Colonic mucosa (tissue), 4 donors: ENCODE measurements around the gene GGCT. TPM values are rescaled to one million over a fixed set of nuclear protein-coding genes. Genes with fewer than 3 reads are reported as not detected.

Source experiments
- DNase-seq: peaks from one replicate; pipeline ENCODE4 v3.0.0-alpha.2; 2020
- H3K27ac ChIP-seq: fragments of 200-600 bp; one replicate; pipeline ENCODE4 v1.8.0; 2021
- H3K27me3 ChIP-seq: fragments of 200-600 bp; one replicate; pipeline ENCODE4 v1.8.0; 2021
- H3K36me3 ChIP-seq: fragments of 200-600 bp; one replicate; pipeline ENCODE4 v1.8.0; 2021
- H3K4me1 ChIP-seq: fragments of 200-600 bp; one replicate; pipeline ENCODE4 v1.8.0; 2021; ENCODE audit warnings: mild to moderate bottlenecking
- H3K4me3 ChIP-seq: fragments of 200-600 bp; one replicate; pipeline ENCODE4 v1.8.0; 2021
- H3K9ac ChIP-seq, 2 donors: one replicate each; pipeline ENCODE4 v1.7.0; 2013; ENCODE audit warnings: control low read depth in 2 of 2, low read depth in 2 of 2, low read length in 2 of 2
- H3K9me3 ChIP-seq: fragments of 200-600 bp; one replicate; pipeline ENCODE4 v1.8.0; 2021
- CTCF ChIP-seq: fragments of 200-600 bp; IDR thresholded peaks from one replicate; pipeline ENCODE4 v1.8.0; 2022; ENCODE audit warnings: antibody characterized with exemption, mild to moderate bottlenecking
- intact Hi-C: fragments of 100-400 bp; cut with DNase I; formaldehyde crosslinking; loops from one replicate; pipeline ENCODE4 v1.14.1; 2022
- total RNA-seq, 2 donors: library from RNA; stranded (reverse); fragmentation: NEBNext Ultra II Directional in 1 of 2; extraction: Animal tissue kit (Norgen Biotek cat#: 25700) in 1 of 2; gene quantifications; one replicate each; pipeline ENCODE4 v1.2.1, GENCODE V29; 2021
- donor health status: healthy.
- donor health status: DM: no; HTN: no; CAD: no.
- donor health status: DM: no; HTN: no; CAD: no.

The GGCT gene
- 100 to 1,000 TPM in 1 of 2 donors, 10 to 100 TPM in 1; 42.5 to 103 TPM for total RNA-seq

GRCh38 chr7:30504301-30505173 lies at the start of gene GGCT:
Gene GGCT (minus strand): TSS chr7:30504829. CDS start chr7:30504709, 120 bp downstream.
- no peaks in the 10 kb centered on the region for H3K9me3 ChIP-seq
- peak within 1 kb of the TSS; percentile 72 for H3K27ac ChIP-seq
- peak within 1 kb of the TSS; percentile 85 to 93 for H3K9ac ChIP-seq
- no peaks in the 10 kb centered on the region for H3K4me1 ChIP-seq
- intact Hi-C loops, result no loop called here
- TF ChIP-seq CTCF, result no peak
- H3K27me3 ChIP-seq, result no peaks in the 10 kb centered on the region
- DNase-seq, result peak; percentile 99
- no peaks in the 10 kb centered on the region for H3K36me3 ChIP-seq
- H3K4me3 ChIP-seq, result peak within 1 kb of the TSS; percentile 92

- H3K9me3 ChIP-seq, result no peaks in the 10 kb centered on the region
- intact Hi-C loops, result no loop called here
- H3K4me1 ChIP-seq, result peaks cover 3% of the 10 kb centered on the region
- DNase-seq, result no peak
- H3K4me3 ChIP-seq, result no peak overlapping the region
- no peak overlapping the region for H3K27ac ChIP-seq
- H3K36me3 ChIP-seq, result no peaks in the 10 kb centered on the region
- no peak for TF ChIP-seq CTCF
- no peak overlapping the region for H3K9ac ChIP-seq
- H3K27me3 ChIP-seq, result no peaks in the 10 kb centered on the region
Measured at GRCh38 chr7:30553546-30553945, 48.9 kb upstream of the GGCT start.

GRCh38 chr7:30553141-30553540 lies 48.5 kb upstream of the GGCT start:
- H3K9ac ChIP-seq, result no peak overlapping the region
- no peak overlapping the region for H3K4me3 ChIP-seq
- no peak overlapping the region for H3K27ac ChIP-seq
- no peaks in the 10 kb centered on the region for H3K27me3 ChIP-seq
- TF ChIP-seq CTCF, result no peak
- H3K4me1 ChIP-seq, result peaks cover 3% of the 10 kb centered on the region
- no peak for DNase-seq
- no peaks in the 10 kb centered on the region for H3K9me3 ChIP-seq
- H3K36me3 ChIP-seq, result no peaks in the 10 kb centered on the region
- intact Hi-C loops, result no loop called here

GRCh38 chr7:30552330-30552729 lies 47.7 kb upstream of the GGCT start:
- intact Hi-C loops, result no loop called here
- peaks cover 3% of the 10 kb centered on the region for H3K4me1 ChIP-seq
- no peaks in the 10 kb centered on the region for H3K27me3 ChIP-seq

GRCh38 chr7:30549931-30550493 lies 45.4 kb upstream of the GGCT start:
- Histone ChIP-seq H3K36me3 (no peaks in the 10 kb centered on the region), H3K4me3 (no peak overlapping the region), H3K9ac (no peak overlapping the region), H3K27me3 (no peaks in the 10 kb centered on the region), H3K4me1 (peaks cover 3% of the 10 kb centered on the region), H3K9me3 (no peaks in the 10 kb centered on the region), H3K27ac (peak overlapping the region; percentile 62)
- intact Hi-C loops, result loop anchor here (5.0 kb wide), 1 partner anchor 38 kb away; no protein-coding TSS in a partner anchor
- no peak for TF ChIP-seq CTCF
- DNase-seq, result no peak

More at GRCh38 chr7:30552330-30552729, 47.7 kb upstream of the GGCT start:
- no peak overlapping the region for H3K9ac ChIP-seq
- no peak for DNase-seq
- H3K9me3 ChIP-seq, result no peaks in the 10 kb centered on the region
- H3K27ac ChIP-seq, result no peak overlapping the region
- no peak overlapping the region for H3K4me3 ChIP-seq
- H3K36me3 ChIP-seq, result no peaks in the 10 kb centered on the region
- TF ChIP-seq CTCF, result no peak
